Measurements from ENCODE around the gene MRPL53.
"Not testable (repeated sequence)": the region's sequence is repeated elsewhere in the genome, so short reads cannot be mapped to it uniquely, and the experiment has no call there.

Gene MRPL53

DNA sequence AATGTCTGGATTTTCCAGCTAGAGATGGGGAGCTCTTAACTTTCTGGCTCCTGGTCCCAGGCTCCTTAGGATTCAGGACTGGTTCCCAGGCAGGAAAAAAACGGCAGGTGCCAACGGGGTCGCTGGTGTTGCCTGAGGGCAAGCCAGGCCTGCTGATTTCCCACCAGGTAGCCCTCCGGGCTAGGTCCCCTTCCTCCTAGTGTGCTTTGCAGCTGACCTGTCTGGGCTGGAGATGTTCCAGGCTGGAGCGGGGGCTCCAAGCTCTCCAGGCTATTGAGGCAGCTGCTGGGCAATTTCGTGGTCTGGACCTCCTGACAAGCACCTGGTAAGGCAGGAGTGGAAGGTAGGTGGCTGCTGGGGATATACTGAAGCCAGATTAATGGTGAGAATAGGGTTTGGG lies 2.0 kb upstream of the MRPL53 start:
- Histone ChIP-seq H3K36me3 (ENCODE audit: control insufficient read depth, insufficient read depth, low read length) (peaks cover 15% of the 10 kb centered on the region), H3K9me3 (ENCODE audit: control insufficient read depth, low read length) (no peaks in the 10 kb centered on the region), H3K4me3 (ENCODE audit: insufficient read depth, low read depth, low read length) (no peak overlapping the region), H3K4me1 (ENCODE audit: control insufficient read depth, insufficient read depth, low read length) (peaks cover 13% of the 10 kb centered on the region), H3K27me3 (ENCODE audit: control insufficient read depth, insufficient read depth, low read length, poor library complexity, severe bottlenecking) (no peaks in the 10 kb centered on the region), H3K27ac (ENCODE audit: insufficient read depth, low read depth, low read length, poor library complexity, severe bottlenecking) (no peak overlapping the region)
- 94 to 95% methylated on average over 6 of the region's 6 CpGs for WGBS, 2 experiments

DNA sequence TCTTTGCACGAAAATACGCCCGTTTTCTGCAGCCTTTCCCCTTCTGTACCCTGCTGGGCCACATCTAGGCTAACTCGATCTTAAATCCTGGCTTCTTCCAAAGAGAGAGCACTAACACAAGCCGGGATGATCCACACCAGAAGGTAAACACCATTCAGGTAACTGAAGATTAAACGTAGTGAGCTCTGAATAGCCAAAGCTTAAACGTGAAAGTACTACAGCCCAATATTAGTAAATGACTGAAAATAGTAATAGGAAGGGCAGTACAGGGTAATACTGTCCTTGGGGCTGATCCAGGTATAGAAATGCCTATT lies 422 bp upstream of the MRPL53 start:
- Histone ChIP-seq H3K36me3 (ENCODE audit: control insufficient read depth, insufficient read depth, low read length) (peaks cover 15% of the 10 kb centered on the region), H3K27ac (ENCODE audit: insufficient read depth, low read depth, low read length, poor library complexity, severe bottlenecking) (peak overlapping the region; percentile 74), H3K27me3 (ENCODE audit: control insufficient read depth, insufficient read depth, low read length, poor library complexity, severe bottlenecking) (no peaks in the 10 kb centered on the region), H3K9me3 (ENCODE audit: control insufficient read depth, low read length) (no peaks in the 10 kb centered on the region), H3K4me3 (ENCODE audit: insufficient read depth, low read depth, low read length) (peak overlapping the region; percentile 94), H3K4me1 (ENCODE audit: control insufficient read depth, insufficient read depth, low read length) (peaks cover 13% of the 10 kb centered on the region)
- 45 to 46% methylated on average over 7 of the region's 7 CpGs for whole genome bisulfite sequencing, 2 experiments

DNA sequence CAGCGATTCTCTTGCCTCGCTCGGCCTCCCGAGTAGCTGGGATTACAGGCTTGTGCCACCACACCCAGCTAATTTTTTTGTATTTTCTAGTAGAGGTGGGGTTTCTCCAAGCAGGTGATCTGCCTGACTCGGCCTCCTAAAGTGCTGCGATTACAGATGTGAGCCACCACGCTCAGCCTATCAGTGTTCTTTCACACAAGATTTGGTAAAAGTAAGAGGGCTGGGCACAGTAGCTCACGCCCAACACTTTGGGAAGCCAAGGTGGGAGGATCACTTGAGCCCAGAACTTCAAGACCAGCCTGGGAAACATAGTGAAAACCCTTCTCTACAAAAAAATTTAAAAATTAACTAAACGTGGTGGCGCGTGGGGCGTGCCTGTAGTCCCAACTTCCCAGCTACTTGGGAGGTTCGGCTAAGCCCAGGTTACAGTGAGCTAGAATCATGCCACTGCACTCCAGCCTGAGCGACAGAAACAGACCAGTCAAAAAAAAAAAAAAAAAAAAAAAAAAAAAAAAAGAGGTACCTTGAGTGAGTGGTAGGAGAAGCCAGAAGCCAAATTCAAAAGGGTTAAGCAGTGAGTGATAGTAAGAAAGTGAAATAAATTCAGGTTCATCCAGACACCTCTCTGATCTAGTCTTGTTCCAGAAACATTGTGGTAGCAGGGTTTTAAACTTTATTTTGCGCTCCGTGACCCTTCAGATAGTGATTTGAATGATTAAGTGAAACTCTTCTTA lies 981 bp downstream of the MRPL53 start:
- no peaks in the 10 kb centered on the region for H3K9me3 ChIP-seq (ENCODE audit: control insufficient read depth, low read length)
- peaks cover 13% of the 10 kb centered on the region for H3K4me1 ChIP-seq (ENCODE audit: control insufficient read depth, insufficient read depth, low read length)
- peaks cover 15% of the 10 kb centered on the region for H3K36me3 ChIP-seq (ENCODE audit: control insufficient read depth, insufficient read depth, low read length)
- peak overlapping the region; percentile 79 for H3K27ac ChIP-seq (ENCODE audit: insufficient read depth, low read depth, low read length, poor library complexity, severe bottlenecking)
- 73 to 80% methylated on average over 16 of the region's 16 CpGs for WGBS, 2 experiments
- no peaks in the 10 kb centered on the region for H3K27me3 ChIP-seq (ENCODE audit: control insufficient read depth, insufficient read depth, low read length, poor library complexity, severe bottlenecking)
- H3K4me3 ChIP-seq (ENCODE audit: insufficient read depth, low read depth, low read length) = peak overlapping the region; percentile 94

DNA sequence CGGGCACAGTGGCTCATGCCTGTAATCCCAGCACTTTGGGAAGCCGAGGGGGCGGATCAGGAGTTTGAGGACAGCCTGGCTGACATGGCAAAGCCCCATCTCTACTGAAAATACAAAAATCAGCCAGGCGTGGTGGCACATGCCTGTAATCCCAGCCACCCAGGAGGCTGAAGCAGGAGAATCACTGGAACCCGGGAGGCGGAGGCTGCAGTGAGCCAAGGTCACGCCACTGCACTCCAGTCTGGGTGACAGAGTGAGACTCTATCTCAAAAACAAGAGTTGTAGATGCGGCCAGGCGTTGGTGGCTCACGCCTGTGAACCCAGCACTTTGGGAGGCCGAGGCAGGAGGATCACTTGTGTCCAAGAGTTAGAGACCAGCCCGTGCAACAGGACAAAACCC lies 1.7 kb downstream of the MRPL53 start:
- not testable (repeated sequence) for H3K27ac ChIP-seq (ENCODE audit: insufficient read depth, low read depth, low read length, poor library complexity, severe bottlenecking); H3K4me3 ChIP-seq (ENCODE audit: insufficient read depth, low read depth, low read length); H3K27me3 ChIP-seq (ENCODE audit: control insufficient read depth, insufficient read depth, low read length, poor library complexity, severe bottlenecking); H3K9me3 ChIP-seq (ENCODE audit: control insufficient read depth, low read length)
- Histone ChIP-seq H3K36me3 (ENCODE audit: control insufficient read depth, insufficient read depth, low read length) (peaks cover 15% of the 10 kb centered on the region), H3K4me1 (ENCODE audit: control insufficient read depth, insufficient read depth, low read length) (peaks cover 13% of the 10 kb centered on the region)
- WGBS, 2 experiments = 93 to 94% methylated on average over 11 to 12 of the region's 12 CpGs

DNA sequence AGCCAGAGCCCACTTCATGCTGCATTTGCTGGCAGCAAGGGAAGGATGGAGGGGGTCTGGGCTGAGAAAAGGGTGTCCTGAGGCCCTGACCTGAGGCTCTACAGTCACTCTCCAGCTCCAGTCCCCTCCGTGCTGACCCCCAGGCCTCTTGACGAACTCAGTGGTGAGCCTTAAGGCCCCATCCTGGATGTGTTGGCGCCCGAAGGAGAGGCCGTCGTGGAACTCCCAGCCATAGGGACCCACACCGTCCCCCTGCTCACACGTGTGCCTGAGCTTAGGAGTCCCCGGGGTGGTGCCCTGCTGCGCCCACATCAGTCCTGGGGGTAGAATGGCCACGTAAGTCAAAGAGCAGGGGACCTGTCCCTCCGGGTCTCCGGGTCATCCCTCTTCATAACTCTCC lies 8.1 kb downstream of the MRPL53 start:
- Histone ChIP-seq H3K4me3 (ENCODE audit: insufficient read depth, low read depth, low read length) (peak overlapping the region; percentile 81), H3K27me3 (ENCODE audit: control insufficient read depth, insufficient read depth, low read length, poor library complexity, severe bottlenecking) (no peaks in the 10 kb centered on the region), H3K36me3 (ENCODE audit: control insufficient read depth, insufficient read depth, low read length) (peaks cover 8% of the 10 kb centered on the region), H3K4me1 (ENCODE audit: control insufficient read depth, insufficient read depth, low read length) (peaks cover 5% of the 10 kb centered on the region), H3K9me3 (ENCODE audit: control insufficient read depth, low read length) (no peaks in the 10 kb centered on the region), H3K27ac (ENCODE audit: insufficient read depth, low read depth, low read length, poor library complexity, severe bottlenecking) (no peak overlapping the region)
- WGBS, 2 experiments = 15% methylated on average over 13 of the region's 13 CpGs

DNA sequence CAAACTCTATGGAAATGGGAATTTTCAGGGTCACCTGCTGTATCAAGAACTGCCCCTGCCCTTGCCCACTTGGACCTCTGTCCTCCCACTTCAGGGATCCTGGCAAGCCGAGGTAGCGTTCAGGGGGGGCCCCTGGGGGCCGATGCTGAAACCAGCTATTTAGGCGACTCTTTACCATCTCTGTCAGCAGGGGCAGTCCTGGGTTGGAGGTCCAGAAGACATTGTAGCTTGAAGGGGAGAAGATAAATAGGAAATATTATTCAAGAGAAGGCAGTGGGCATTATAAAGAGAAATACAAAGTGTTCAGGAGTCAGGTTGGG lies 9.7 kb downstream of the MRPL53 start:
- Histone ChIP-seq H3K9me3 (ENCODE audit: control insufficient read depth, low read length) (no peaks in the 10 kb centered on the region), H3K27ac (ENCODE audit: insufficient read depth, low read depth, low read length, poor library complexity, severe bottlenecking) (no peak overlapping the region), H3K4me1 (ENCODE audit: control insufficient read depth, insufficient read depth, low read length) (peaks cover 5% of the 10 kb centered on the region), H3K27me3 (ENCODE audit: control insufficient read depth, insufficient read depth, low read length, poor library complexity, severe bottlenecking) (no peaks in the 10 kb centered on the region), H3K36me3 (ENCODE audit: control insufficient read depth, insufficient read depth, low read length) (peaks cover 8% of the 10 kb centered on the region), H3K4me3 (ENCODE audit: insufficient read depth, low read depth, low read length) (no peak overlapping the region)
- 92 to 97% methylated on average over 4 of the region's 4 CpGs for WGBS, 2 experiments

DNA sequence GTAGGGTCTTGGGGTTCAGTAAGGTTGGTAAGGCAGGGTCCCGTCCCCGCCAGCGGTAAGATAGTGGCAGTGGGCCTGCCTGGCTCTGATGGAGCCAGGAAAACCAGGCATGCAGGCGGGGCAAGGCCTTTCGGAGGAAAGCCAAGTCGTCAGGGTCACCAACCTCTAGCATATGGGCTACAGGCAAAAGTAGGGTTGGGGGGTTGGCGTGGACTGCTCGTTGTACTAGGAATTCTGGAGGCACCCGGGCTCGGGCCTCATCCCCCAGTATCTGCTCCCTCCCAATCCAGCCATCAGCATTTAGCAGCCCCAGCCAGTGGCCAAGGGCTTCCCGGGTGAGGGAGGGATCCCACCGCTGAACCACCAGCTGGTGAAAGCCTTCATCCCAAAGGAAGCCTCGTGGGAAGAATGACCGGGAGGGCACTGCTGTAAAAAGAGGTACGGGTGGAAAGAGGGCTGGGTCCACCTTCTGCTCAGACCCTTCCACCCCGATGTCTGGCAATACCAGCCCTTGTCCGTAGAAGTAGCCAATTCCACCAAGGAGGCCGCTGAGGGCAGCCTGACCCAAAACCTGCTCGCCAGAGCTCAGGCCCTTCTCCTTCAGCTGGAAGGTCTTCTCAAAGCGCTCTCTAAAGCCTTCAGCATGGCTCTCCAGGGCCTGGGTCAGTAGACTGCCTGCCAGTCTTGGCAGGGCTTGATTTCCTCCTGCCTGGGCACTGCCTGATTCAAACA lies 10.3 kb downstream of the MRPL53 start:
- H3K27ac ChIP-seq (ENCODE audit: insufficient read depth, low read depth, low read length, poor library complexity, severe bottlenecking) = no peak overlapping the region
- H3K27me3 ChIP-seq (ENCODE audit: control insufficient read depth, insufficient read depth, low read length, poor library complexity, severe bottlenecking) = no peaks in the 10 kb centered on the region
- no peak overlapping the region for H3K4me3 ChIP-seq (ENCODE audit: insufficient read depth, low read depth, low read length)
- H3K4me1 ChIP-seq (ENCODE audit: control insufficient read depth, insufficient read depth, low read length) = peaks cover 5% of the 10 kb centered on the region
- WGBS, 2 experiments = 96% methylated on average over 20 of the region's 20 CpGs
- no peaks in the 10 kb centered on the region for H3K9me3 ChIP-seq (ENCODE audit: control insufficient read depth, low read length)
- H3K36me3 ChIP-seq (ENCODE audit: control insufficient read depth, insufficient read depth, low read length) = peaks cover 8% of the 10 kb centered on the region

DNA sequence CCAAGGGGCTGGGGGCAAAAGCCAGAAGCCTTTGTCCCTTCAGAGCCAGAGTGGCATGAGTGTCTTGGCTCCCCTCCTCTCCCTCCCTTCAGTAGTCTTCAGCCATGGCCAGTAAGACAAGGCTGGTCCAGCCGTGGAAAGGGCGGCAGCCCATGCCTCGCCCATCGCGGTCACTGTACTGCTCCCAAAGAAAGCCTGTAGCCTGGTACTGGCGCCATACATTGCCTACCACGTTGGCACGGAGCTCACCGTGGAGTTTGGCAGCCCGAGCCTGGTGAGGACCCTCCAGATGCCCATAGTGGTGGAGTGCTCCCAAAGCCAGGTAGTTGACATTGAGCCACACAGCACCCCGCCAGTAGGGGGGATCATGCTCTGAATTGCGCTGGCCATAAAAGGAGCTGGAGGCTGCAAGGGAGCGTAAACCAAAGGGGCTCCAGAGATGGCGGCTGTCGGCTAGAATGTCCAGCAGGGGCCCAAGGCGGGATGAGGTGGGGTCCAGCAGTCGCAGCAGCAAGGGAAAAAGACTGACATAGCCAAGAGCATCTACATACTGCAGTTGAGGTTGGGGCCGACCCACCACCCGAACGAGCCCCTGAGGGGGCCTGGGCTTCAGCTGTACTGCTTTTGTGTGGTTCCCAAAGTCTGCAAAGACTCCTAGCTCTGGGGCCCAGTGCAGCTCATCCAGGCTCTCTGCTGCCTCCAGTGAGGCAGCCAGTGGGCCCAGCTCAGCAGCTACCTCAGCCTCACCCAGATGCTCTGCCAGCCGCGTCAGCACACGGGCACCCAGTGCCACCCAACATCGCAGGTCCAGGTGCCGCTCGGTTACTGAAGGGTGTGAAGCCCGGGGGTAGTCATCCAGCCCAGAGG lies 11.1 kb downstream of the MRPL53 start:
- 95 to 96% methylated on average over 27 of the region's 27 CpGs for WGBS, 2 experiments
- Histone ChIP-seq H3K4me1 (ENCODE audit: control insufficient read depth, insufficient read depth, low read length) (peaks cover 12% of the 10 kb centered on the region), H3K9me3 (ENCODE audit: control insufficient read depth, low read length) (no peaks in the 10 kb centered on the region), H3K27ac (ENCODE audit: insufficient read depth, low read depth, low read length, poor library complexity, severe bottlenecking) (no peak overlapping the region), H3K4me3 (ENCODE audit: insufficient read depth, low read depth, low read length) (no peak overlapping the region), H3K27me3 (ENCODE audit: control insufficient read depth, insufficient read depth, low read length, poor library complexity, severe bottlenecking) (no peaks in the 10 kb centered on the region), H3K36me3 (ENCODE audit: control insufficient read depth, insufficient read depth, low read length) (peaks cover 8% of the 10 kb centered on the region)

DNA sequence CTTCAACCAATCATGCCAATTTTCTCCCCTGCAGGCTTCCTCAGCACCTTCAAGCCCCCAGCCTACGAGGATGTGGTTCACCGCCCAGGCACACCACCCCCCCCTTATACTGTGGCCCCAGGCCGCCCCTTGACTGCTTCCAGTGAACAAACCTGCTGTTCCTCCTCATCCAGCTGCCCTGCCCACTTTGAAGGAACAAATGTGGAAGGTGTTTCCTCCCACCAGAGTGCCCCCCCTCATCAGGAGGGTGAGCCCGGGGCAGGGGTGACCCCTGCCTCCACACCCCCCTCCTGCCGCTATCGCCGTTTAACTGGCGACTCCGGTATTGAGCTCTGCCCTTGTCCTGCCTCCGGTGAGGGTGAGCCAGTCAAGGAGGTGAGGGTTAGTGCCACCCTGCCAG lies 12.3 kb downstream of the MRPL53 start:
- H3K27ac ChIP-seq (ENCODE audit: insufficient read depth, low read depth, low read length, poor library complexity, severe bottlenecking); H3K36me3 ChIP-seq (ENCODE audit: control insufficient read depth, insufficient read depth, low read length); H3K9me3 ChIP-seq (ENCODE audit: control insufficient read depth, low read length); H3K27me3 ChIP-seq (ENCODE audit: control insufficient read depth, insufficient read depth, low read length, poor library complexity, severe bottlenecking); H3K4me3 ChIP-seq (ENCODE audit: insufficient read depth, low read depth, low read length): not testable (repeated sequence)
- WGBS, 2 experiments = 94 to 96% methylated on average over 10 of the region's 10 CpGs
- H3K4me1 ChIP-seq (ENCODE audit: control insufficient read depth, insufficient read depth, low read length) = peaks cover 17% of the 10 kb centered on the region

DNA sequence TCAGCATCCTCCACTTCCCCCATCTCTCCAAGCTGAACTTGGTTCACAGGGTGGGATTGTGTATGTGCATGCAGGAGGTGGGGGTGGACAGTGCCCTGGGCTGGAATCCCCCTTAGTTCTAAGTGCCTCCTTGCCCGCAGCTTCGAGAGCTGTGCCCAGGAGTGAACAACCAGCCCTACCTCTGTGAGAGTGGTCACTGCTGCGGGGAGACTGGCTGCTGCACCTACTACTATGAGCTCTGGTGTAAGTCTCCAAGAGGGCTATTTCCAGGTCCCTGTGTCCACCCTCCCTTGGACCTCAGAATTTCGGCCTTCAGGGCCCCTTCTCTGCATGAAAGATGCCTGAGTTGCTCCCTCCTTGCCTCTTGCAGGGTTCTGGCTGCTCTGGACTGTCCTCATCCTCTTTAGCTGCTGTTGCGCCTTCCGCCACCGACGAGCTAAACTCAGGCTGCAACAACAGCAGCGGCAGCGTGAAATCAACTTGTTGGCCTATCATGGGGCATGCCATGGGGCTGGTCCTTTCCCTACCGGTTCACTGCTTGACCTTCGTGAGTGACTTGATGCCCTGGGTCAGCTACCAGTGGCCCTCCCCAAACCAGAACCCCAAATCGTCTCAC lies 12.9 kb downstream of the MRPL53 start:
- Histone ChIP-seq H3K4me3 (ENCODE audit: insufficient read depth, low read depth, low read length) (peak overlapping the region; percentile 96), H3K4me1 (ENCODE audit: control insufficient read depth, insufficient read depth, low read length) (peaks cover 17% of the 10 kb centered on the region)
- WGBS, 2 experiments = 88 to 91% methylated on average over 13 of the region's 13 CpGs
- H3K27me3 ChIP-seq (ENCODE audit: control insufficient read depth, insufficient read depth, low read length, poor library complexity, severe bottlenecking); H3K9me3 ChIP-seq (ENCODE audit: control insufficient read depth, low read length); H3K36me3 ChIP-seq (ENCODE audit: control insufficient read depth, insufficient read depth, low read length); H3K27ac ChIP-seq (ENCODE audit: insufficient read depth, low read depth, low read length, poor library complexity, severe bottlenecking): not testable (repeated sequence)

All from ectodermal cell (in vitro differentiated cells).